HCT116 (cell line): ENCODE results near the gene KPNA3. TPM values are rescaled to one million over a fixed set of nuclear protein-coding genes. Genes with fewer than 3 reads are reported as not detected.

ENCODE experiments used
- ATAC-seq: fragments of 200-7000 bp; cut with Tn5 transposase; 2 replicates; pipeline ENCODE4 v1.9.1; 2020; ENCODE audit warnings: mild to moderate bottlenecking, moderate library complexity
- BruUV-seq: library from RNA; stranded (reverse); fragments of 400-500 nt; replicated peaks from 2 replicates; lab custom pipeline; 2021; lab: Mats Ljungman, UMichigan
- CTCF ChIA-PET: fragments of 300-600 bp; sonication (Branson Sonifier 250); formaldehyde crosslinking; loops from one replicate; lab custom pipeline; 2021; ENCODE audit warnings: antibody characterized with exemption; lab: Charles Lee
- POLR2A ChIA-PET: fragments of 300-600, 350-600 bp; sonication (Branson Sonifier 250); formaldehyde crosslinking; loops from one replicate; lab custom pipeline; 2021; ENCODE audit warnings: antibody characterized with exemption; lab: Charles Lee
- RAD21 ChIA-PET, 2 experiments: fragments of 300-600 bp; sonication (Branson Sonifier 250); formaldehyde crosslinking; loops; one replicate each; lab custom pipeline; 2023; ENCODE audit warnings: low total read pairs in 2 of 2; ENCODE audit not compliant: uncharacterized antibody in 2 of 2, unreplicated experiment in 2 of 2, low non-redundant PET in 1 of 2; lab: Charles Lee
- DNase-seq: peaks from one replicate; pipeline ENCODE4 v3.0.0-alpha.2; 2010; ENCODE audit warnings: low read depth, low spot score
- H2AFZ ChIP-seq: fragments of 200-600 bp; shearing (Covaris generic), sonication (generic); 2 replicates; pipeline ENCODE4 v1.6.1; 2017; ENCODE audit warnings: low read depth, mixed run types, mixed read lengths, antibody characterized with exemption, low read length; ENCODE audit not compliant: poor library complexity, severe bottlenecking
- H3K27ac ChIP-seq: 2 replicates; pipeline ENCODE4 v1.5.1; 2012; ENCODE audit warnings: low read depth, low read length
- H3K27me3 ChIP-seq: fragments of 200-600 bp; sonication (generic); 2 replicates; pipeline ENCODE4 v1.6.1; 2016; ENCODE audit warnings: mixed run types, low read length, mixed read lengths; ENCODE audit not compliant: insufficient read depth
- H3K36me3 ChIP-seq, 2 experiments: fragments of 200-500 bp in 1 of 2; fragments of 200-600 bp in 1 of 2; sonication (Bioruptor generic) in 1 of 2; sonication (generic) in 1 of 2; 2 replicates each; pipeline versions ENCODE4 v1.5.1 to v1.6.1; 2014 to 2016; ENCODE audit warnings: low read length in 2 of 2, inconsistent platforms in 1 of 2, mixed read lengths in 1 of 2, mixed run types in 1 of 2; ENCODE audit not compliant: insufficient read depth in 2 of 2, control insufficient read depth in 1 of 2
- H3K4me1 ChIP-seq, 2 experiments: fragments of 200-600 bp in 1 of 2; sonication (generic) in 1 of 2; 2 replicates each; pipeline versions ENCODE4 v1.5.1 to v1.6.1; 2012 to 2017; ENCODE audit warnings: low read length in 2 of 2, inconsistent platforms in 1 of 2, mild to moderate bottlenecking in 1 of 2, mixed read lengths in 1 of 2, mixed run types in 1 of 2, moderate library complexity in 1 of 2; ENCODE audit not compliant: insufficient read depth in 2 of 2, control insufficient read depth in 1 of 2
- H3K4me2 ChIP-seq: fragments of 200-600 bp; sonication (generic); 2 replicates; pipeline ENCODE4 v1.6.1; 2017; ENCODE audit warnings: mixed run types, low read length, mixed read lengths
- H3K4me3 ChIP-seq, 2 experiments: fragments of 200-600 bp in 1 of 2; sonication (generic) in 1 of 2; replicated peaks in 1 of 2; 2 replicates each; pipeline ENCODE4 v1.5.1; 2011 to 2016; ENCODE audit warnings: low read length in 2 of 2, control low read depth in 1 of 2, low read depth in 1 of 2, mild to moderate bottlenecking in 1 of 2, mixed read lengths in 1 of 2, mixed run types in 1 of 2
- H3K79me2 ChIP-seq: fragments of 200-600 bp; sonication (generic); 2 replicates; pipeline ENCODE4 v1.6.1; 2017; ENCODE audit warnings: mild to moderate bottlenecking, mixed run types, low read length, moderate library complexity, mixed read lengths; ENCODE audit not compliant: insufficient read depth
- H3K9ac ChIP-seq: fragments of 200-600 bp; sonication (generic); 2 replicates; pipeline ENCODE4 v1.6.1; 2016; ENCODE audit warnings: low read length, mixed read lengths
- H3K9me2 ChIP-seq: fragments of 200-600 bp; sonication (generic), shearing (Covaris generic); 2 replicates; pipeline ENCODE4 v1.6.1; 2017; ENCODE audit warnings: mixed run types, mild to moderate bottlenecking, moderate library complexity; ENCODE audit not compliant: insufficient read depth
- H3K9me3 ChIP-seq, 2 experiments: fragments of 200-500 bp in 1 of 2; fragments of 200-600 bp in 1 of 2; sonication (Bioruptor generic) in 1 of 2; sonication (generic) in 1 of 2; 2 replicates each; pipeline ENCODE4 v1.6.1; 2014 to 2017; ENCODE audit warnings: low read length in 2 of 2, mixed read lengths in 2 of 2, inconsistent platforms in 1 of 2, low read depth in 1 of 2, mild to moderate bottlenecking in 1 of 2, mixed run types in 1 of 2, moderate library complexity in 1 of 2; ENCODE audit not compliant: control insufficient read depth in 1 of 2, insufficient read depth in 1 of 2
- H4K20me1 ChIP-seq: fragments of 200-600 bp; sonication (generic), shearing (Covaris generic); 2 replicates; pipeline ENCODE4 v1.6.1; 2017; ENCODE audit warnings: mixed run types, mild to moderate bottlenecking, moderate library complexity; ENCODE audit not compliant: insufficient read depth
- CBX3 ChIP-seq: IDR thresholded peaks from 2 replicates; pipeline ENCODE4 v1.6.1; 2012; ENCODE audit warnings: low read depth
- EGR1 ChIP-seq: IDR thresholded peaks from 2 replicates; pipeline ENCODE4 v1.6.1; 2012; ENCODE audit warnings: low read depth
- EZH2 ChIP-seq: fragments of 200-600 bp; sonication (generic); IDR thresholded peaks from 2 replicates; pipeline ENCODE4 v1.6.1; 2017; ENCODE audit warnings: antibody characterized with exemption, mixed run types
- EZH2phosphoT487 ChIP-seq: fragments of 200-600 bp; IDR thresholded peaks from 2 replicates; pipeline ENCODE4 v1.6.1; 2018; ENCODE audit warnings: antibody characterized with exemption, borderline replicate concordance
- POLR2A ChIP-seq: IDR thresholded peaks from 2 replicates; pipeline ENCODE4 v1.7.0; 2011; ENCODE audit warnings: borderline replicate concordance; ENCODE audit not compliant: insufficient read depth, insufficient read length; ENCODE audit errors: extremely low read depth
- POLR2AphosphoS5 ChIP-seq: IDR thresholded peaks from 2 replicates; pipeline ENCODE4 v1.6.1; 2011; ENCODE audit warnings: mild to moderate bottlenecking, low read depth, low read length, moderate library complexity
- RAD21 ChIP-seq: IDR thresholded peaks from 2 replicates; pipeline ENCODE4 v1.6.1; 2012; ENCODE audit warnings: low read depth, mild to moderate bottlenecking
- SIN3A ChIP-seq: IDR thresholded peaks from 2 replicates; pipeline ENCODE4 v1.6.1; 2012; ENCODE audit warnings: low read depth
- SRF ChIP-seq: IDR thresholded peaks from 2 replicates; pipeline ENCODE4 v1.6.1; 2012; ENCODE audit warnings: low read depth
- ZFX ChIP-seq: fragments of 450-650 bp; IDR thresholded peaks from 2 replicates; pipeline ENCODE4 v1.6.1; 2017
- ZNF274 ChIP-seq: fragments of 200-500 bp; sonication (Bioruptor generic); IDR thresholded peaks from 2 replicates; pipeline ENCODE4 v1.6.1; 2014; ENCODE audit warnings: mild to moderate bottlenecking, low read depth, low read length, inconsistent platforms
- intact Hi-C: fragments of 100-400 bp; cut with micrococcal nuclease; formaldehyde crosslinking; loops from 2 replicates; pipeline ENCODE4 v1.10.0; 2022
- total RNA-seq: library from RNA; stranded (reverse); gene quantifications from one replicate; pipeline ENCODE4 v1.2.1, GENCODE V29; 2021; ENCODE audit not compliant: unreplicated experiment
- TF ChIP-seq, protein P1 (sequence below): IDR thresholded peaks from 2 replicates; pipeline ENCODE4 v1.6.1; 2011; ENCODE audit warnings: mild to moderate bottlenecking, low read length, moderate library complexity; ENCODE audit not compliant: insufficient replicate concordance; ENCODE audit errors: extremely low read depth
- TF ChIP-seq, protein P2 (sequence below), 3 experiments: fragments of 200-600 bp in 1 of 3; sonication (generic) in 1 of 3; IDR thresholded peaks in 2 of 3; conservative IDR thresholded peaks in 1 of 3; 2 replicates each; pipeline ENCODE4 v1.5.1; 2012 to 2017; ENCODE audit warnings: low read depth in 2 of 3, low read length in 2 of 3, antibody characterized with exemption in 1 of 3, borderline replicate concordance in 1 of 3, control low read depth in 1 of 3, mild to moderate bottlenecking in 1 of 3, mixed read lengths in 1 of 3, mixed run types in 1 of 3, moderate library complexity in 1 of 3; ENCODE audit not compliant: insufficient read depth in 1 of 3
- TF ChIP-seq, protein P3 (sequence below): IDR thresholded peaks from 2 replicates; pipeline ENCODE4 v1.6.1; 2012; ENCODE audit warnings: low read depth
- TF ChIP-seq, protein P4 (sequence below): IDR thresholded peaks from 2 replicates; pipeline ENCODE4 v1.6.1; 2012

KPNA3 gene
- total RNA-seq, 1 experiment from 2014 or later = 45.0 TPM

DNA sequence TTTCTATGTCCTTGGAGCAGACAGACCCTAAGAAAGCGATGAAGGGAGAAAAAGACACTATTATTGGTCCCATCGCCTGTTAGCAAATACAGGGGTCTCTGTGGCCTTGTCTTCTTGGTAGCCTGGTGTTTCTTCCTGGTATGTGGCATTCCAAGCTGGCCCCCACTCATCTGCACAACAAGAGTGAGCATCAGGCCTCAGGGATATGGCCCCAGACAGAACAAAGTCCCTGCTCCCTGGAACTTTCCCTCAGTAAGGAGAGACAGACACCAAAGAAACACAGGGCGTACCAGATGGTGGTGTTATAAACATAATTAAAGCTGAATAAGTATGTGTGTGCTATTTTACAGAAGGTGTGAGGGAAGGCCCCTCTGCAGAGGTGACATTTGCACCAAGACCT, 48.2 kb upstream of the KPNA3 start:
- ChIA-PET RAD21 (no interaction called here), POLR2A (no interaction called here)
- H3K4me1 ChIP-seq = peaks cover 0 to 7% of the 10 kb centered on the region in 2 experiments; a peak in 1 of 4 replicates

More for the DNA sequence above, 48.2 kb upstream of the KPNA3 start:
- H3K79me2 ChIP-seq = no peaks in the 10 kb centered on the region
- no peaks in the 10 kb centered on the region for H3K9me3 ChIP-seq
- no peak overlapping the region for H3K27ac ChIP-seq
- H2AFZ ChIP-seq = no peak overlapping the region
- no peak overlapping the region for H3K4me3 ChIP-seq
- CTCF ChIA-PET = no interaction called here
- no peaks in the 10 kb centered on the region for H3K27me3 ChIP-seq
- H3K9me2 ChIP-seq = no peaks in the 10 kb centered on the region
- no peak overlapping the region for H3K4me2 ChIP-seq
- H3K36me3 ChIP-seq = no peaks in the 10 kb centered on the region
- H3K9ac ChIP-seq = no peak overlapping the region
- ATAC-seq = no peak
- no peak for TF ChIP-seq EGR1
- TF ChIP-seq, protein P1, sequence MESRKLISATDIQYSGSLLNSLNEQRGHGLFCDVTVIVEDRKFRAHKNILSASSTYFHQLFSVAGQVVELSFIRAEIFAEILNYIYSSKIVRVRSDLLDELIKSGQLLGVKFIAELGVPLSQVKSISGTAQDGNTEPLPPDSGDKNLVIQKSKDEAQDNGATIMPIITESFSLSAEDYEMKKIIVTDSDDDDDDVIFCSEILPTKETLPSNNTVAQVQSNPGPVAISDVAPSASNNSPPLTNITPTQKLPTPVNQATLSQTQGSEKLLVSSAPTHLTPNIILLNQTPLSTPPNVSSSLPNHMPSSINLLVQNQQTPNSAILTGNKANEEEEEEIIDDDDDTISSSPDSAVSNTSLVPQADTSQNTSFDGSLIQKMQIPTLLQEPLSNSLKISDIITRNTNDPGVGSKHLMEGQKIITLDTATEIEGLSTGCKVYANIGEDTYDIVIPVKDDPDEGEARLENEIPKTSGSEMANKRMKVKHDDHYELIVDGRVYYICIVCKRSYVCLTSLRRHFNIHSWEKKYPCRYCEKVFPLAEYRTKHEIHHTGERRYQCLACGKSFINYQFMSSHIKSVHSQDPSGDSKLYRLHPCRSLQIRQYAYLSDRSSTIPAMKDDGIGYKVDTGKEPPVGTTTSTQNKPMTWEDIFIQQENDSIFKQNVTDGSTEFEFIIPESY = no peak
- TF ChIP-seq POLR2AphosphoS5 = no peak
- no peak for TF ChIP-seq EZH2
- TF ChIP-seq, protein P2, sequence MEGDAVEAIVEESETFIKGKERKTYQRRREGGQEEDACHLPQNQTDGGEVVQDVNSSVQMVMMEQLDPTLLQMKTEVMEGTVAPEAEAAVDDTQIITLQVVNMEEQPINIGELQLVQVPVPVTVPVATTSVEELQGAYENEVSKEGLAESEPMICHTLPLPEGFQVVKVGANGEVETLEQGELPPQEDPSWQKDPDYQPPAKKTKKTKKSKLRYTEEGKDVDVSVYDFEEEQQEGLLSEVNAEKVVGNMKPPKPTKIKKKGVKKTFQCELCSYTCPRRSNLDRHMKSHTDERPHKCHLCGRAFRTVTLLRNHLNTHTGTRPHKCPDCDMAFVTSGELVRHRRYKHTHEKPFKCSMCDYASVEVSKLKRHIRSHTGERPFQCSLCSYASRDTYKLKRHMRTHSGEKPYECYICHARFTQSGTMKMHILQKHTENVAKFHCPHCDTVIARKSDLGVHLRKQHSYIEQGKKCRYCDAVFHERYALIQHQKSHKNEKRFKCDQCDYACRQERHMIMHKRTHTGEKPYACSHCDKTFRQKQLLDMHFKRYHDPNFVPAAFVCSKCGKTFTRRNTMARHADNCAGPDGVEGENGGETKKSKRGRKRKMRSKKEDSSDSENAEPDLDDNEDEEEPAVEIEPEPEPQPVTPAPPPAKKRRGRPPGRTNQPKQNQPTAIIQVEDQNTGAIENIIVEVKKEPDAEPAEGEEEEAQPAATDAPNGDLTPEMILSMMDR (IDR thresholded peaks at IDR 0.05 in 2 of 3, conservative IDR thresholded peaks at IDR 0.05 in 1 of 3; ENCODE audit: borderline replicate concordance in 1 of 3, insufficient read depth in 1 of 3, low read depth in 2 of 3, low read length in 2 of 3) = no peak
- TF ChIP-seq RAD21 = no peak
- no peak for TF ChIP-seq SIN3A
- TF ChIP-seq, protein P3, sequence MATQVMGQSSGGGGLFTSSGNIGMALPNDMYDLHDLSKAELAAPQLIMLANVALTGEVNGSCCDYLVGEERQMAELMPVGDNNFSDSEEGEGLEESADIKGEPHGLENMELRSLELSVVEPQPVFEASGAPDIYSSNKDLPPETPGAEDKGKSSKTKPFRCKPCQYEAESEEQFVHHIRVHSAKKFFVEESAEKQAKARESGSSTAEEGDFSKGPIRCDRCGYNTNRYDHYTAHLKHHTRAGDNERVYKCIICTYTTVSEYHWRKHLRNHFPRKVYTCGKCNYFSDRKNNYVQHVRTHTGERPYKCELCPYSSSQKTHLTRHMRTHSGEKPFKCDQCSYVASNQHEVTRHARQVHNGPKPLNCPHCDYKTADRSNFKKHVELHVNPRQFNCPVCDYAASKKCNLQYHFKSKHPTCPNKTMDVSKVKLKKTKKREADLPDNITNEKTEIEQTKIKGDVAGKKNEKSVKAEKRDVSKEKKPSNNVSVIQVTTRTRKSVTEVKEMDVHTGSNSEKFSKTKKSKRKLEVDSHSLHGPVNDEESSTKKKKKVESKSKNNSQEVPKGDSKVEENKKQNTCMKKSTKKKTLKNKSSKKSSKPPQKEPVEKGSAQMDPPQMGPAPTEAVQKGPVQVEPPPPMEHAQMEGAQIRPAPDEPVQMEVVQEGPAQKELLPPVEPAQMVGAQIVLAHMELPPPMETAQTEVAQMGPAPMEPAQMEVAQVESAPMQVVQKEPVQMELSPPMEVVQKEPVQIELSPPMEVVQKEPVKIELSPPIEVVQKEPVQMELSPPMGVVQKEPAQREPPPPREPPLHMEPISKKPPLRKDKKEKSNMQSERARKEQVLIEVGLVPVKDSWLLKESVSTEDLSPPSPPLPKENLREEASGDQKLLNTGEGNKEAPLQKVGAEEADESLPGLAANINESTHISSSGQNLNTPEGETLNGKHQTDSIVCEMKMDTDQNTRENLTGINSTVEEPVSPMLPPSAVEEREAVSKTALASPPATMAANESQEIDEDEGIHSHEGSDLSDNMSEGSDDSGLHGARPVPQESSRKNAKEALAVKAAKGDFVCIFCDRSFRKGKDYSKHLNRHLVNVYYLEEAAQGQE = no peak
- no peak for TF ChIP-seq ZNF274
- TF ChIP-seq EZH2phosphoT487 = no peak
- TF ChIP-seq ZFX = no peak
- TF ChIP-seq SRF = no peak
- TF ChIP-seq CBX3 = no peak
- TF ChIP-seq POLR2A = no peak
- TF ChIP-seq, protein P4, sequence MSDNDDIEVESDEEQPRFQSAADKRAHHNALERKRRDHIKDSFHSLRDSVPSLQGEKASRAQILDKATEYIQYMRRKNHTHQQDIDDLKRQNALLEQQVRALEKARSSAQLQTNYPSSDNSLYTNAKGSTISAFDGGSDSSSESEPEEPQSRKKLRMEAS = no peak
- no peaks in the 10 kb centered on the region for H4K20me1 ChIP-seq
- no TSS peak for BruUV-seq
- intact Hi-C loops = loop anchor here (10.0 kb wide), 1 partner anchor 1224 kb away; no protein-coding TSS in a partner anchor
- no peak for DNase-seq
